Measurements from ENCODE around the gene EFCAB14.
A peak's percentile ranks its signal among the peaks of the same experiment; 100 is the strongest.
"Not testable (repeated sequence)": the region's sequence is repeated elsewhere in the genome, so short reads cannot be mapped to it uniquely, and the experiment has no call there.

Gene EFCAB14

DNA sequence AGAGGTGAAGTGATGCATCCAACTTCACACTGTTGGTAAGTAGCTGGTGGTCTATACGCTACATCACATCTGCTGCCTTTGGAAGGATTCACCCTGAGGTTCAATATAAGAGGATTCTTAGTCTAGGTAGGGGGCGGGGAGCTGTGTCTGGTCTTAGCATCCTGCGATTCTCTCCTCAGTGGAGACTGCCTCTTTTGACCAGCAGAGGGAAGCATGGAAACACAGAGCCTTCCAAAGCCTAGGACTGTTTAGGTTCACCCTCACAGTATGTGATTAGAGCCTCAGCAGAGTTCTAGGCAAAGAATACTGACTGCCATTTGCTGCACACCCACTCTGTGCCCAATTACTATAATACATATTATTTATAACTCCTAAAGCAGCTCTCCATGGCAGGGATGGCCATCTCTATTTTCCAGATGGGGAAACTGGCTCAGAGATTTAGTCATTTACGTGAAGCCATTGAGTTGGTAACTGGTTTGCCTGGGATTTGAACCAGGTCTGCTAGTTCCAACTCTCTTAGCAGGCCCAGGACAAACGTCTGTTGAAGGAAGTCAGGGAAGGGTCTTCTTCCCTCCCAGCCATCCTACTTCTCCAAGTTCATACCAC lies 28.9 kb upstream of the EFCAB14 start:
- no peak for FAIRE-seq
- TF ChIP-seq POLR2A (IDR thresholded peaks at IDR 0.05; ENCODE audit: low read depth, low read length) = no peak
- DNase-seq (ENCODE audit: insufficient read length, low spot score) = peak; percentile 30

- no peak for DNase-seq (ENCODE audit: insufficient read length, low spot score)
Measured at GRCh38 chr1:46742069-46742468, 23.2 kb upstream of the EFCAB14 start.

GRCh38 chr1:46735708-46736324 lies 16.9 kb upstream of the EFCAB14 start:
- peak; percentile 89 for FAIRE-seq
- DNase-seq (ENCODE audit: insufficient read length, low spot score) = peak; percentile 40
- TF ChIP-seq POLR2A (IDR thresholded peaks at IDR 0.05; ENCODE audit: low read depth, low read length) = no peak

More at GRCh38 chr1:46742069-46742468, 23.2 kb upstream of the EFCAB14 start:
- FAIRE-seq = no peak
- TF ChIP-seq POLR2A (IDR thresholded peaks at IDR 0.05; ENCODE audit: low read depth, low read length) = no peak

- not testable (repeated sequence) for DNase-seq (ENCODE audit: insufficient read length, low spot score); FAIRE-seq
Measured at GRCh38 chr1:46728327-46728873, 9.5 kb upstream of the EFCAB14 start.

DNA sequence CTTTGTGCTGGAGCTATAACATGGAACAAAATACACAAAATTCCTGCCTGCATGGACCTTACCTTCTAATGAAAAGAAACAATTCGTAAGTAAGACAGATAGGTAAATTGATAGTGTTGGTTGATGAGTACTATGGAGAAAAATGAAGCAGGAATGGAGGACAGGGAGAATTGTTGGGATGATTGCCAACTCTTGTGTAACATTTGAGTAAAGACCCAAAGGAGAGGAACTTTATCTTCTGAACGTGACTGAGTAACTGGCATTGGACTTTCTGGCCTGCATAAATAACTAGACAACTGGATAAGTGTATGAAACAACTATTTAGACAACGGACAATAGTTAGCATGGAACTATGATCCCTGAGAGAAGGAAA lies 6.8 kb upstream of the EFCAB14 start:
- FAIRE-seq (no peak), DNase-seq (ENCODE audit: insufficient read length, low spot score) (no peak)
- no peak for TF ChIP-seq POLR2A (IDR thresholded peaks at IDR 0.05; ENCODE audit: low read depth, low read length)

- FAIRE-seq (peak; percentile 97), DNase-seq (ENCODE audit: insufficient read length, low spot score) (peak; percentile 33)
- TF ChIP-seq POLR2A (IDR thresholded peaks at IDR 0.05; ENCODE audit: low read depth, low read length) = no peak
Measured at GRCh38 chr1:46724991-46725735, 6.2 kb upstream of the EFCAB14 start.

- no peak for FAIRE-seq
- TF ChIP-seq POLR2A (IDR thresholded peaks at IDR 0.05; ENCODE audit: low read depth, low read length) = no peak
- no peak for DNase-seq (ENCODE audit: insufficient read length, low spot score)
Measured at GRCh38 chr1:46723901-46724300, 5.0 kb upstream of the EFCAB14 start.

GRCh38 chr1:46721686-46722205 lies 2.8 kb upstream of the EFCAB14 start:
- DNase-seq (ENCODE audit: insufficient read length, low spot score) (no peak), FAIRE-seq (no peak)

GRCh38 chr1:46721204-46721603 lies 2.3 kb upstream of the EFCAB14 start:
- FAIRE-seq = no peak
- no peak for DNase-seq (ENCODE audit: insufficient read length, low spot score)
- TF ChIP-seq POLR2A (IDR thresholded peaks at IDR 0.05; ENCODE audit: low read depth, low read length) = no peak

More at GRCh38 chr1:46721686-46722205, 2.8 kb upstream of the EFCAB14 start:
- TF ChIP-seq POLR2A (IDR thresholded peaks at IDR 0.05; ENCODE audit: low read depth, low read length) = no peak

- not testable (repeated sequence) for DNase-seq (ENCODE audit: insufficient read length, low spot score); FAIRE-seq
Measured at GRCh38 chr1:46720319-46720718, 1.4 kb upstream of the EFCAB14 start.

DNA sequence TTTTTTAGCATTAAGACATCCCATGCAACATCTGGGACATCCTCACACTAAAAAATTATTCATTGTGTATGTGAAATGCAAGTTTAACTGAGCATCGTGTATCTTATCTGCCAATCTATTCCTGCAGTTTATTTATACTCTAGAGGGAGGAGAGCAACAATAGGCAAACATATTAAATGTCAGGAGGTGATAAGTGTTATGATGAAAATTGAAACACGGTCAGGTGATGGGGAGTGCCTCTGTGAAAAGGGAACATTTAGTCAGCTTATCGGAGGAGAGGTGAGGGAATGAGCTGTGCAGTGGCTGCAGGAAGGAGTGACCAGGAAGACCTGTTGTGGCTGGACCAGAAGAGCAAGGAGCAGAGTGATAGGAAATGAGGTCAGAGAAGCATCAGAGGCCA lies 775 bp upstream of the EFCAB14 start:
- DNase-seq (ENCODE audit: insufficient read length, low spot score) = no peak
- TF ChIP-seq POLR2A (IDR thresholded peaks at IDR 0.05; ENCODE audit: low read depth, low read length) = no peak
- FAIRE-seq = peak; percentile 66

DNA sequence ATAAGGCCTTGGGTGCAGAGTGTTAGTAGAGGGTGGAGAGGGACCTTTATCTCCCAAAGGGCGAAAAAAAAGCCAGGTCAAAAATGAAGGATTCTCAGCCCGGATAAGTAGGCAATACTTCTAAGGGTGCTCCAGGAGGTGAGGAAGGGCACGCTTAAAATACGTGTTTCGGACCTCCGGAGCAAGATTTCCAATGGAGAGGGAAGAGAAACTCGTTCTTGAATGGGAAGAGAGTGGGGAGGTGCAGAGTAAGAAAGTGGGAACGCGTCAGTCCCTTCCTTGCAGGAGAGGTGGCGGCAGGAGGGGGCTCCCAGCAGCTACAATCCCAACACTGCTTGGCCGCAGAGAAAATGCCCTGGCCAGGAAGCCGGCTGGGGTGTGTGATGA lies 581 bp downstream of the EFCAB14 start:
- FAIRE-seq (no peak), DNase-seq (ENCODE audit: insufficient read length, low spot score) (no peak)
- no peak for TF ChIP-seq POLR2A (IDR thresholded peaks at IDR 0.05; ENCODE audit: low read depth, low read length)

DNA sequence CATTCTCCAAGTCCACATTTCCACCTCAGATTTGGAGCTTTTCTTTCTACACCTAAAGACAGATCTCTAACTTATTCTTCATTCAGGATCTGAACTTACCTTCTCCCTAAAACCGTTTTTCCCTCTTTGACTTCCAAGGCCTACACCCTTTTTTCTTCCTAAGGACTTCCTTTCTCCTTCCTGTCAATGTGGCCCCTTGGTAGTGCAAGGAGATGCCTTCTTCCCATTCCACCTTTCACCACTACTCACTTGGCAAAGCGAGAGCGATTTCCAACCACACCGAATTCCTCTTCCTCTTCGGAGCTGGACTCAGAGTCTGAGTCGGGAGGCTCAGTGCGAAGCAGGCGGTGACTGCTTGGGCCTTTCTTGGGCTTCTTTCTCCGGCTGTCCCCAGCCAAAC lies 1.3 kb downstream of the EFCAB14 start:
- no peak for TF ChIP-seq POLR2A (IDR thresholded peaks at IDR 0.05; ENCODE audit: low read depth, low read length)
- DNase-seq (ENCODE audit: insufficient read length, low spot score) (no peak), FAIRE-seq (no peak)

DNA sequence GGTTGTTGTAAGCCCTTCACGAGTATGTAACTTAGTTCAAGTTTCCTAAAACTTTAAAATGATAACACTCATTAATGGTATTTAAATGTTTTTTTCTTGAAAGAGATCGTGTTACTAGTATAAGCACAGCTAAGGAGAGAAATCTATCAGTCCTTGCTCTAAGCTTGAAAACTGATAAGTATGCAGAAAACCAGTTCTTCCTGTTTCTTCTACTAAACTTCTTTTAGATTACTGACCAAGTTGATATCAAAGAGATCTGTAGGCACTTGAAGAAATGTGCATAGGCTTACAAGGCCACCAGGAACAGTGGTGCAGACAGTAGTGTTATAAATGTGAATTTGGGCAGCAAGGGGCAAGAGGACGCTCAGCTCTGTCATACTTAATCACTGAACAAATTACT lies 3.9 kb downstream of the EFCAB14 start:
- DNase-seq (ENCODE audit: insufficient read length, low spot score) = no peak
- no peak for TF ChIP-seq POLR2A (IDR thresholded peaks at IDR 0.05; ENCODE audit: low read depth, low read length)
- no peak for FAIRE-seq
